Endothelial cell of umbilical vein (primary cell): ENCODE measurements around the gene UQCRH. TPM values are rescaled to one million over a fixed set of nuclear protein-coding genes. Genes with fewer than 3 reads are reported as not detected.

ENCODE experiments used
- BruUV-seq: library from RNA; stranded (reverse); fragments of 400-500 nt; replicated peaks from 2 replicates; lab custom pipeline; 2021; lab: Mats Ljungman, UMichigan
- CTCF ChIA-PET: fragments of 300-600, 350-600 bp; sonication (Branson Sonifier 250); formaldehyde crosslinking; loops from one replicate; lab custom pipeline; 2021; ENCODE audit warnings: antibody characterized with exemption, inconsistent platforms; lab: Charles Lee
- POLR2A ChIA-PET: fragments of 300-600, 350-600 bp; sonication (Branson Sonifier 250); formaldehyde crosslinking; loops from one replicate; lab custom pipeline; 2021; ENCODE audit warnings: antibody characterized with exemption, inconsistent platforms; lab: Charles Lee
- DNase-seq: peaks from one replicate; pipeline ENCODE4 v3.0.0-alpha.2; 2011; ENCODE audit warnings: low read depth, low spot score
- FAIRE-seq: peaks from 2 replicates; lab custom pipeline; 2011; peaks lifted over from hg19 to GRCh38; lab: Jason Lieb, UNC
- H2AFZ ChIP-seq: 2 replicates; pipeline ENCODE4 v1.6.0; 2012; ENCODE audit warnings: low read depth, low read length, control low read depth, inconsistent platforms
- H3K27ac ChIP-seq: 2 replicates; pipeline ENCODE4 v1.5.1; 2011; ENCODE audit warnings: low read depth, mild to moderate bottlenecking, control low read depth, low read length, moderate library complexity; ENCODE audit not compliant: insufficient read depth
- H3K27me3 ChIP-seq, 2 experiments: 2 replicates each; pipeline versions ENCODE4 v1.6.0 to v1.6.1; 2011; ENCODE audit warnings: low read length in 2 of 2, mixed read lengths in 1 of 2; ENCODE audit not compliant: control insufficient read depth in 2 of 2, insufficient read depth in 2 of 2
- H3K36me3 ChIP-seq, 2 experiments: 2 replicates in 1 of 2; 3 replicates in 1 of 2; pipeline ENCODE4 v1.5.1; 2011; ENCODE audit warnings: low read length in 2 of 2, mild to moderate bottlenecking in 1 of 2, moderate library complexity in 1 of 2; ENCODE audit not compliant: control insufficient read depth in 2 of 2, insufficient read depth in 2 of 2; ENCODE audit errors: extremely low read depth in 1 of 2
- H3K4me1 ChIP-seq: 3 replicates; pipeline ENCODE4 v1.5.1; 2011; ENCODE audit warnings: mild to moderate bottlenecking, low read length; ENCODE audit not compliant: control insufficient read depth, insufficient read depth; ENCODE audit errors: extremely low read depth
- H3K4me2 ChIP-seq: 2 replicates; pipeline ENCODE4 v1.6.1; 2011; ENCODE audit warnings: low read length, control low read depth, mixed read lengths; ENCODE audit not compliant: insufficient read depth
- H3K4me3 ChIP-seq, 3 experiments: fragments of 200-600 bp in 1 of 3; sonication (generic), shearing (Covaris generic) in 1 of 3; replicated peaks in 1 of 3; 2 replicates each; pipeline ENCODE4 v1.5.1; 2011 to 2016; ENCODE audit warnings: control low read depth in 3 of 3, low read length in 3 of 3, mild to moderate bottlenecking in 2 of 3, inconsistent platforms in 1 of 3, low read depth in 1 of 3, moderate library complexity in 1 of 3; ENCODE audit not compliant: insufficient read depth in 1 of 3
- H3K79me2 ChIP-seq: 2 replicates; pipeline ENCODE4 v1.6.0; 2012; ENCODE audit warnings: low read length, inconsistent platforms; ENCODE audit not compliant: control insufficient read depth, insufficient read depth
- H3K9ac ChIP-seq: replicated peaks from 2 replicates; pipeline ENCODE3; 2011; ENCODE audit warnings: low read length, control low read depth; ENCODE audit not compliant: insufficient read depth; ENCODE audit errors: extremely low read depth
- H3K9me1 ChIP-seq: replicated peaks from 3 replicates; pipeline ENCODE4 v1.6.0; 2011; ENCODE audit warnings: mild to moderate bottlenecking, low read length; ENCODE audit not compliant: control insufficient read depth, insufficient read depth; ENCODE audit errors: extremely low read depth
- H3K9me3 ChIP-seq: replicated peaks from 2 replicates; pipeline ENCODE4 v1.5.1; 2012; ENCODE audit warnings: low read length, inconsistent platforms; ENCODE audit not compliant: control insufficient read depth, insufficient read depth
- H4K20me1 ChIP-seq: replicated peaks from 2 replicates; pipeline ENCODE3; 2011; ENCODE audit warnings: mild to moderate bottlenecking, low read length; ENCODE audit not compliant: control insufficient read depth, insufficient read depth; ENCODE audit errors: extremely low read depth
- EZH2 ChIP-seq: IDR thresholded peaks from 2 replicates; pipeline ENCODE4 v1.6.1; 2012; ENCODE audit warnings: borderline replicate concordance, low read depth, mild to moderate bottlenecking, moderate library complexity, low read length, inconsistent platforms; ENCODE audit not compliant: severe bottlenecking
- FOS ChIP-seq: IDR thresholded peaks from 2 replicates; pipeline ENCODE4 v1.6.1; 2011; ENCODE audit warnings: mild to moderate bottlenecking, low read length, moderate library complexity, borderline replicate concordance; ENCODE audit not compliant: insufficient read depth
- GATA2 ChIP-seq: IDR thresholded peaks from 2 replicates; pipeline ENCODE4 v1.7.0; 2011; ENCODE audit warnings: low read depth, mild to moderate bottlenecking, moderate library complexity, mixed read lengths, low read length; ENCODE audit not compliant: insufficient read length, insufficient read depth
- JUN ChIP-seq: IDR thresholded peaks from 2 replicates; pipeline ENCODE4 v1.6.1; 2011; ENCODE audit warnings: borderline replicate concordance, low read depth; ENCODE audit not compliant: insufficient read length, insufficient read depth
- MYC ChIP-seq: IDR thresholded peaks from one replicate; pipeline ENCODE4 v1.6.1; 2011; ENCODE audit warnings: mild to moderate bottlenecking, low read depth, low read length
- POLR2A ChIP-seq: IDR thresholded peaks from 2 replicates; pipeline ENCODE4 v1.6.1; 2012; ENCODE audit warnings: low read depth, mild to moderate bottlenecking, control low read depth, low read length
- POLR2AphosphoS5 ChIP-seq: IDR thresholded peaks from 2 replicates; pipeline ENCODE4 v1.6.1; 2012; ENCODE audit warnings: low read depth, mild to moderate bottlenecking, control low read depth, low read length, moderate library complexity; ENCODE audit not compliant: insufficient read depth
- dilution Hi-C: fragments of 300-500 bp; cut with MboI; formaldehyde crosslinking; loops from one replicate; pipeline ENCODE4 v1.15.0; 2019; ENCODE audit warnings: low sequenced_read_pairs; ENCODE audit not compliant: extremely low pct_ligation_motif_present
- intact Hi-C: fragments of 100-400 bp; cut with micrococcal nuclease; formaldehyde crosslinking; loops from one replicate; pipeline ENCODE4 v1.10.0; 2022
- polyA plus RNA-seq, 4 experiments: library from polyadenylated mRNA; depleted of rRNA in 3 of 4; stranded (reverse) in 3 of 4; unstranded in 1 of 4; fragments of >200 nt; gene quantifications; 2 replicates each; pipeline versions ENCODE4 v1.2.1 to v1.2.3, GENCODE V29; 2011 to 2012; ENCODE audit warnings: missing spikeins in 1 of 4
- total RNA-seq: library from RNA; stranded (reverse); gene quantifications from 2 replicates; pipeline ENCODE4 v1.2.3, GENCODE V29; 2021
- TF ChIP-seq, protein P1 (sequence below), 2 donors: IDR thresholded peaks; 1 replicate in 1 of 2; 2 replicates in 1 of 2; pipeline ENCODE4 v1.5.1; 2011; ENCODE audit warnings: low read length in 2 of 2, mild to moderate bottlenecking in 2 of 2, moderate library complexity in 2 of 2, control low read depth in 1 of 2, inconsistent platforms in 1 of 2, low read depth in 1 of 2; ENCODE audit not compliant: insufficient read depth in 1 of 2; ENCODE audit errors: extremely low read depth in 1 of 2
- TF ChIP-seq, protein P2 (sequence below): IDR thresholded peaks from 2 replicates; pipeline ENCODE4 v1.6.1; 2011; ENCODE audit not compliant: insufficient read depth, insufficient read length

UQCRH gene
- total and polyA plus RNA-seq, 2 donors (not counting 3 experiments of a cell fraction or from before 2014, with no cell fraction given) = 253 to 527 TPM

DNA sequence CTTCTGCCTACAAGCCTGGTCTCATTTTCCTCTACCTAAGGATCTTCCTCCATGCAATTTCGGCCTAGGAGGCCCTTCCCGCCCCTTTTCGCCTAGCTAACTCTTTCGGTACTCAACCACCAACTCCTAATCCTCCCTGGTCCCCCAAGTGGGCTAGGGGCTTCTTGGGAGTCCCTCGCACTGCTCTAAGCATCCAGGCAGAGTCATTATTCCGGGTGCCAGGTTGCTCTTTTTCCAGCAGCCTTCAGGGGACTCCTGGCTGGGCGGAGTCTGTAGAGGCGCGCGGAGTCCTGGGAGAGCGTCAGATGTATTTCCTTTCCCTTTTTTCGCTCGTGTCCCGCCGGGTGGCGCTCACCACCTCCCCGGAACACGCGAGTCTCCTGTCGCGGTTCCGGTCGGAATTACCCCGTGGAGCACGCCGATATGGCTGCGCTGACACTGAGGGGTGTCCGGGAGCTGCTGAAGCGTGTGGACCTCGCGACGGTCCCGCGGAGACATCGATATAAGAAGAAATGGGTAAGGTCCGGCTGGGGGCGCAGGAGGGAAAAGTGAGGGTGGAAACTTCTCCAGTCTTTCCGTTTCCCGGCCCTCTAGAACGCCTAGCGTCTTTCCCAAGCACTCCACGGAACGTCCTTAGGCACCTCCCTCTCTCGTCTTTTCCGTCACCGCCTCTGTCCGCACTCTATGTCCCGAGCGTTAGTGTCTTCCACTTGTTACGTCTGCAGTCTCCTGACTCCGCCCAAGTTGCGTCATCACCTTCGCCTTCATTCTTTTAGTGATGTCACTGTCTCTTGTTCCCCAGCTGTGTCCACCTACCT lies 37.1 kb downstream of the UQCRH start, which contains the start of gene NSUN4:
Gene NSUN4 (plus strand): TSS at position 404 of the 818 bp plus-strand sequence. CDS start 20 bp downstream, at position 424.
- peaks cover 0 to 8% of the 10 kb centered on the region in 2 experiments for H3K36me3 ChIP-seq
- H3K4me2 ChIP-seq = peak within 1 kb of the TSS; percentile 90
- peak; percentile 92 for DNase-seq
- FAIRE-seq = peak; percentile 98
- H3K79me2 ChIP-seq = peaks cover 24% of the 10 kb centered on the region
- intact Hi-C loops (loop anchor here (1.0 to 5.0 kb wide), 4 partner anchors 8 to 158 kb away; partner anchors contain the start of genes LRRC41, RAD54L and UQCRH), dilution Hi-C loops (no loop called here)
- H3K27ac ChIP-seq = peak within 1 kb of the TSS; percentile 88
- H3K9me3 ChIP-seq = no peaks in the 10 kb centered on the region
- peak within 1 kb of the TSS; percentile 70 to 91 (median 89) for H3K4me3 ChIP-seq
- H4K20me1 ChIP-seq = no peaks in the 10 kb centered on the region
- no peaks in the 10 kb centered on the region for H3K9me1 ChIP-seq
- BruUV-seq = TSS peak; percentile 84
- TF ChIP-seq POLR2AphosphoS5 (peak; percentile 62), MYC (peak; percentile 96), GATA2 (no peak), FOS (no peak), EZH2 (no peak), POLR2A (peak; percentile 84), JUN (peak; percentile 64)
- TF ChIP-seq, protein P1, sequence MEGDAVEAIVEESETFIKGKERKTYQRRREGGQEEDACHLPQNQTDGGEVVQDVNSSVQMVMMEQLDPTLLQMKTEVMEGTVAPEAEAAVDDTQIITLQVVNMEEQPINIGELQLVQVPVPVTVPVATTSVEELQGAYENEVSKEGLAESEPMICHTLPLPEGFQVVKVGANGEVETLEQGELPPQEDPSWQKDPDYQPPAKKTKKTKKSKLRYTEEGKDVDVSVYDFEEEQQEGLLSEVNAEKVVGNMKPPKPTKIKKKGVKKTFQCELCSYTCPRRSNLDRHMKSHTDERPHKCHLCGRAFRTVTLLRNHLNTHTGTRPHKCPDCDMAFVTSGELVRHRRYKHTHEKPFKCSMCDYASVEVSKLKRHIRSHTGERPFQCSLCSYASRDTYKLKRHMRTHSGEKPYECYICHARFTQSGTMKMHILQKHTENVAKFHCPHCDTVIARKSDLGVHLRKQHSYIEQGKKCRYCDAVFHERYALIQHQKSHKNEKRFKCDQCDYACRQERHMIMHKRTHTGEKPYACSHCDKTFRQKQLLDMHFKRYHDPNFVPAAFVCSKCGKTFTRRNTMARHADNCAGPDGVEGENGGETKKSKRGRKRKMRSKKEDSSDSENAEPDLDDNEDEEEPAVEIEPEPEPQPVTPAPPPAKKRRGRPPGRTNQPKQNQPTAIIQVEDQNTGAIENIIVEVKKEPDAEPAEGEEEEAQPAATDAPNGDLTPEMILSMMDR (IDR thresholded peaks at IDR 0.05; ENCODE audit: extremely low read depth in 1 of 2, insufficient read depth in 1 of 2, low read depth in 1 of 2, low read length in 2 of 2) = peak; percentile 69 to 79
- TF ChIP-seq, protein P2, sequence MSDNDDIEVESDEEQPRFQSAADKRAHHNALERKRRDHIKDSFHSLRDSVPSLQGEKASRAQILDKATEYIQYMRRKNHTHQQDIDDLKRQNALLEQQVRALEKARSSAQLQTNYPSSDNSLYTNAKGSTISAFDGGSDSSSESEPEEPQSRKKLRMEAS = peak; percentile 63
- ChIA-PET POLR2A (interaction anchor here (0.7 to 1.2 kb wide), 2 partner anchors 18 to 37 kb away, joined by 5 to 9 read pairs; partner anchors contain the start of genes LRRC41 and UQCRH), CTCF (interaction anchor here (0.7 to 1.9 kb wide), 7 partner anchors 8 to 940 kb away, joined by 3 to 17 read pairs (median 4); partner anchors contain the start of genes LRRC41 and UQCRH)
- H3K4me1 ChIP-seq = peaks cover 10% of the 10 kb centered on the region
- H2AFZ ChIP-seq = peak within 1 kb of the TSS; percentile 96
- H3K27me3 ChIP-seq = no peaks in the 10 kb centered on the region
- peak within 1 kb of the TSS; percentile 89 for H3K9ac ChIP-seq
